Lower lobe of right lung (tissue), 2 donors: ENCODE data around the gene RAB38. TPM values are rescaled to one million over a fixed set of nuclear protein-coding genes. Genes with fewer than 3 reads are reported as not detected.
A peak's percentile ranks its signal among the peaks of the same experiment; 100 is the strongest.

ENCODE experiments used
- ATAC-seq, 2 donors: fragments of 200-7000 bp; cut with Tn5 transposase; one replicate each; pipeline ENCODE4 v1.9.1; 2020 to 2022; ENCODE audit warnings: mild to moderate bottlenecking in 2 of 2, moderate library complexity in 2 of 2
- DNase-seq: peaks from one replicate; pipeline ENCODE4 v3.0.0-alpha.2; 2020
- H3K27ac ChIP-seq: fragments of 200-600 bp; one replicate; pipeline ENCODE4 v1.8.0; 2022
- H3K27me3 ChIP-seq: fragments of 200-600 bp; one replicate; pipeline ENCODE4 v1.8.0; 2022; ENCODE audit warnings: low read depth
- H3K36me3 ChIP-seq: fragments of 200-600 bp; one replicate; pipeline ENCODE4 v1.8.0; 2022; ENCODE audit warnings: mild to moderate bottlenecking
- H3K4me1 ChIP-seq: fragments of 200-600 bp; one replicate; pipeline ENCODE4 v1.8.0; 2022
- H3K4me3 ChIP-seq: fragments of 200-600 bp; one replicate; pipeline ENCODE4 v1.8.0; 2022; ENCODE audit warnings: mild to moderate bottlenecking
- H3K9me3 ChIP-seq: fragments of 200-600 bp; one replicate; pipeline ENCODE4 v1.8.0; 2022
- intact Hi-C: fragments of 100-400 bp; cut with DNase I; formaldehyde crosslinking; loops from one replicate; pipeline ENCODE4 v1.11.0; 2022
- total RNA-seq: library from RNA; stranded (reverse); fragmentation: NEBNext Ultra II Directional; extraction: Animal tissue kit (Norgen Biotek cat#: 25700); gene quantifications from one replicate; pipeline ENCODE4 v1.2.1, GENCODE V29; 2021
- TF ChIP-seq, protein P1 (sequence below): fragments of 200-600 bp; IDR thresholded peaks from one replicate; pipeline ENCODE4 v1.8.0; 2022; ENCODE audit warnings: antibody characterized with exemption, mild to moderate bottlenecking
- donor health status: DM: no; HTN: yes; CAD: no; lungs with severe emphysema.

The RAB38 gene
- total RNA-seq, 1 donor from 2014 or later: 10.9 TPM

DNA sequence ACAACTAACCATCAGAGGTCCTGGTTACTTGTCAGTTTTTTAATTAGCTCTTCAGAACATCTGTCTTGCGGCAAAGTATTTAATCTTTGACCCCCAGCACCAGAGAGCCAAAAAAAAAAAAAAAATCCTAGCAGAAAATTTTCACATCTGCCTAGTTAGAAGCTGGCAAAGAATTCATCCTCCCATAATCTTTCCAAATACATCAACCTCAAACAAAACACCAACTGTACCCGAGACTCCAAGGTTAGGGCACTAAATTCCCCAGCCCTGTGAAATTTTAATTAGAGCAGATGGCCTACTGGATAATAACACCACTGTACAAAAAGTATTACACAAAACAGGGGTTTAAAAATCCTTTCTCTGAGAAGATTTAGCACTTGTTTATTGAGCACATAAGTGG is 55.7 kb downstream of the RAB38 start:
- no peak for DNase-seq
- H3K4me1 ChIP-seq: no peaks in the 10 kb centered on the region
- no peaks in the 10 kb centered on the region for H3K9me3 ChIP-seq
- no peak overlapping the region for H3K4me3 ChIP-seq
- intact Hi-C loops: no loop called here
- H3K27me3 ChIP-seq: no peaks in the 10 kb centered on the region
- no peak overlapping the region for H3K27ac ChIP-seq
- TF ChIP-seq, protein P1, sequence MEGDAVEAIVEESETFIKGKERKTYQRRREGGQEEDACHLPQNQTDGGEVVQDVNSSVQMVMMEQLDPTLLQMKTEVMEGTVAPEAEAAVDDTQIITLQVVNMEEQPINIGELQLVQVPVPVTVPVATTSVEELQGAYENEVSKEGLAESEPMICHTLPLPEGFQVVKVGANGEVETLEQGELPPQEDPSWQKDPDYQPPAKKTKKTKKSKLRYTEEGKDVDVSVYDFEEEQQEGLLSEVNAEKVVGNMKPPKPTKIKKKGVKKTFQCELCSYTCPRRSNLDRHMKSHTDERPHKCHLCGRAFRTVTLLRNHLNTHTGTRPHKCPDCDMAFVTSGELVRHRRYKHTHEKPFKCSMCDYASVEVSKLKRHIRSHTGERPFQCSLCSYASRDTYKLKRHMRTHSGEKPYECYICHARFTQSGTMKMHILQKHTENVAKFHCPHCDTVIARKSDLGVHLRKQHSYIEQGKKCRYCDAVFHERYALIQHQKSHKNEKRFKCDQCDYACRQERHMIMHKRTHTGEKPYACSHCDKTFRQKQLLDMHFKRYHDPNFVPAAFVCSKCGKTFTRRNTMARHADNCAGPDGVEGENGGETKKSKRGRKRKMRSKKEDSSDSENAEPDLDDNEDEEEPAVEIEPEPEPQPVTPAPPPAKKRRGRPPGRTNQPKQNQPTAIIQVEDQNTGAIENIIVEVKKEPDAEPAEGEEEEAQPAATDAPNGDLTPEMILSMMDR: no peak
- no peak for ATAC-seq
- no peaks in the 10 kb centered on the region for H3K36me3 ChIP-seq

- Histone ChIP-seq H3K4me3 (no peak overlapping the region), H3K36me3 (no peaks in the 10 kb centered on the region), H3K27ac (no peak overlapping the region), H3K4me1 (no peaks in the 10 kb centered on the region), H3K27me3 (no peaks in the 10 kb centered on the region), H3K9me3 (no peaks in the 10 kb centered on the region)
- ATAC-seq: no peak
- DNase-seq: no peak
- intact Hi-C loops: no loop called here
- TF ChIP-seq, protein P1: no peak
These were observed 57.9 kb downstream of the RAB38 start for GRCh38 chr11:88117281-88117858.

DNA sequence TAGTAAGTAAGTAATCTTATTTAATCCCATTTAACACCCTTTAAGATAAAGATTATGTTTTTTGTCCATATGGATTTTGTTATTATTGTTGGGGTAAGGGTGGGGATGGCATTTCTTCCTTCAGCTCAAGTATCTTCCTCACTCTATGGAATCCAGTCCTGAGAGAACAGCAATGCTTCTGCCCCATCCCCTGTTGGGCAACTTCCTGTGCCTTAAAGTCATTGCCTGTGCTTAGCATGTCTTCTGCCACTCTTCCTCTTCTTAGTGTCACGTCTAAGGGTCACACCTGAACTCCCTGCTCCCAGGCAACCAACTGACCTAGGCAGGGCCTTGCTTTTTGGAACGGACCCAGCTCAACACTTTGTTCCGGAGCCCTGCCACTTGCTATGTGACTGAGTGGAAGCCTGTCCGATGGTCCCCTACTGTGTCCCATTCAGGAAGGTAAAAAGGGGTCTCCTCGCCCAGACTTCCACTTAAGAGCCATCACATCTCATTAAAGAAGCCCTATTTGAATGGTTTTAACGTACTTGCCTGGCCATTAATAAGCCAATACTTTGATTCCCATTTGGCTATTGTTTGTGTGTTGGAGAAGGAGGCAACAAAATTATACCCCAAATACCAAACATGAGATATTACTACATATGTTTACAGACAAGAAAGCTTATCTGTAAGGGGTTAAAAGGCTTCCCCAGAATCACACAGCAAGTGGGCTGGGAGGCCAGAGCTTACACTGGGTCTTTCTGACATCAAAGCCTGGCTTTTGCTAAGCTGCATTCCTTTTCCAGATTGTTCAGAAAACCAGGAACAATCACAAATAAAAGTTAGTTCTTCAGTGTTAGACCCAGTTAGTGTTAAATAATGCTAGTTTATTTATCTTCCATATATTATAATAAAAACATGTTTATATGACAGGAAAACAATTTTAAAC is 59.2 kb downstream of the RAB38 start:
- H3K27me3 ChIP-seq: no peaks in the 10 kb centered on the region
- H3K4me3 ChIP-seq: no peak overlapping the region
- intact Hi-C loops: no loop called here
- ATAC-seq (no peak), DNase-seq (no peak)
- H3K27ac ChIP-seq: no peak overlapping the region
- H3K9me3 ChIP-seq: no peaks in the 10 kb centered on the region
- no peaks in the 10 kb centered on the region for H3K4me1 ChIP-seq
- TF ChIP-seq, protein P1: no peak
- no peaks in the 10 kb centered on the region for H3K36me3 ChIP-seq

- TF ChIP-seq, protein P1: no peak
- H3K4me3 ChIP-seq: no peak overlapping the region
- DNase-seq (no peak), ATAC-seq (peak in 1 of 2 donors; percentile 30)
- intact Hi-C loops: no loop called here
- H3K36me3 ChIP-seq: no peaks in the 10 kb centered on the region
- no peaks in the 10 kb centered on the region for H3K9me3 ChIP-seq
- H3K4me1 ChIP-seq: no peaks in the 10 kb centered on the region
- no peak overlapping the region for H3K27ac ChIP-seq
- H3K27me3 ChIP-seq: no peaks in the 10 kb centered on the region
These were observed 60.7 kb downstream of the RAB38 start for GRCh38 chr11:88114486-88115045.

DNA sequence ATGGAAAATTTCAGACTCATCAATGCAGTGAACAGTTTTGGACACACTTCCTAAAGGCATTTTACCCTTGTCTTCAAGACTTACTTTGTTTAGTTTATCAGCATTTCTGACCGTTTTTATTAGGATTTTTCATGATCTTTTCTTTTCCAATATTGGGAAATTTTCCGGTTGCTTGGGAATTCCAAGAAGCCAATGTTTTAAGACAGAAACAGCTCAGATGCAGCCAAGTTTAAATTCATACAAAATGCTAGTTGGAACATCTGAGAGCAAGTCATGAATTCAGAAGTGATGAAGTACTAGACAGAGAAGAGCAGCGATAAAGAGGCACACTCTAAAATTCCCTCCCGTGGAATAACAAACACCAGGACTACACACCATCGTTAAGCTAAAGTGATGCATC is 68.6 kb downstream of the RAB38 start:
- Histone ChIP-seq H3K4me1 (no peaks in the 10 kb centered on the region), H3K4me3 (no peak overlapping the region), H3K36me3 (no peaks in the 10 kb centered on the region), H3K9me3 (no peaks in the 10 kb centered on the region), H3K27me3 (no peaks in the 10 kb centered on the region), H3K27ac (no peak overlapping the region)
- ATAC-seq: no peak
- TF ChIP-seq, protein P1: no peak
- DNase-seq: no peak
- intact Hi-C loops: no loop called here
